Mucosa of descending colon (tissue), 3 donors: Measurements from ENCODE around the gene TRAIP. TPM values are rescaled to one million over a fixed set of nuclear protein-coding genes. Genes with fewer than 3 reads are reported as not detected.

Source experiments
- ATAC-seq: fragments of 200-7000 bp; cut with Tn5 transposase; one replicate; pipeline ENCODE4 v1.9.1; 2020; ENCODE audit warnings: mild to moderate bottlenecking, moderate library complexity
- DNase-seq, 3 donors: peaks; one replicate each; pipeline ENCODE4 v3.0.0-alpha.2; 2020
- H3K36me3 ChIP-seq: fragments of 200-600 bp; one replicate; pipeline ENCODE4 v1.8.0; 2021; ENCODE audit warnings: low read depth, mild to moderate bottlenecking
- H3K4me1 ChIP-seq: fragments of 200-600 bp; one replicate; pipeline ENCODE4 v1.8.0; 2021; ENCODE audit warnings: low read depth, mild to moderate bottlenecking
- H3K4me3 ChIP-seq: fragments of 200-600 bp; one replicate; pipeline ENCODE4 v1.8.0; 2021; ENCODE audit warnings: mild to moderate bottlenecking
- H3K9me3 ChIP-seq: fragments of 200-600 bp; one replicate; pipeline ENCODE4 v1.8.0; 2021; ENCODE audit warnings: mild to moderate bottlenecking
- CTCF ChIP-seq: fragments of 200-600 bp; IDR thresholded peaks from one replicate; pipeline ENCODE4 v1.8.0; 2022; ENCODE audit warnings: antibody characterized with exemption, mild to moderate bottlenecking
- intact Hi-C, 2 donors: fragments of 100-400 bp; cut with DNase I in 1 of 2; cut with micrococcal nuclease in 1 of 2; formaldehyde crosslinking; loops; one replicate each; pipeline versions ENCODE4 v1.11.0 to v1.11.1; 2022; cut with DNase I, micrococcal nuclease
- total RNA-seq, 3 donors: library from RNA; stranded (reverse); fragmentation: NEBNext Ultra II Directional in 2 of 3; extraction: Animal tissue kit (Norgen Biotek cat#: 25700) in 2 of 3; gene quantifications; one replicate each; pipeline versions ENCODE4 v1.2.1 to v1.2.4, GENCODE V29; 2021 to 2023
- donor health status: DM: no; HTN: no; CAD: no; lungs with moderate emphysema.
- donor health status: DM: no; HTN: no; CAD: no.
- donor health status: DM: no; HTN: yes; CAD: no.

The TRAIP gene
- total RNA-seq, 3 donors from 2014 or later: 2.6 to 5.4 (median 4.0) TPM

- no peaks in the 10 kb centered on the region for H3K4me1 ChIP-seq
- H3K4me3 ChIP-seq: no peak overlapping the region
- intact Hi-C loops: no loop called here
- DNase-seq (no peak), ATAC-seq (peak; percentile 4)
- H3K36me3 ChIP-seq: no peaks in the 10 kb centered on the region
- H3K9me3 ChIP-seq: no peaks in the 10 kb centered on the region
- TF ChIP-seq CTCF: no peak
Observed at GRCh38 chr3:49880581-49881315, 24.4 kb upstream of the TRAIP start.

- DNase-seq (no peak), ATAC-seq (no peak)
- Histone ChIP-seq H3K4me3 (no peak overlapping the region), H3K36me3 (no peaks in the 10 kb centered on the region), H3K4me1 (no peaks in the 10 kb centered on the region), H3K9me3 (no peaks in the 10 kb centered on the region)
- intact Hi-C loops: no loop called here
- TF ChIP-seq CTCF: no peak
Observed at GRCh38 chr3:49879721-49880120, 23.4 kb upstream of the TRAIP start.

- intact Hi-C loops: no loop called here
- Histone ChIP-seq H3K9me3 (no peaks in the 10 kb centered on the region), H3K36me3 (no peaks in the 10 kb centered on the region), H3K4me1 (peaks cover 8% of the 10 kb centered on the region), H3K4me3 (no peak overlapping the region)
- ATAC-seq (no peak), DNase-seq (no peak)
- TF ChIP-seq CTCF: no peak
Observed at GRCh38 chr3:49878686-49879085, 22.3 kb upstream of the TRAIP start.

- Histone ChIP-seq H3K36me3 (no peaks in the 10 kb centered on the region), H3K9me3 (no peaks in the 10 kb centered on the region), H3K4me1 (peaks cover 16% of the 10 kb centered on the region), H3K4me3 (no peak overlapping the region)
- TF ChIP-seq CTCF: no peak
- intact Hi-C loops: no loop called here
- ATAC-seq (no peak), DNase-seq (no peak)
Observed at GRCh38 chr3:49877716-49878115, 21.4 kb upstream of the TRAIP start.

- ATAC-seq (no peak), DNase-seq (no peak)
- no peak overlapping the region for H3K4me3 ChIP-seq
- intact Hi-C loops: no loop called here
- H3K9me3 ChIP-seq: no peaks in the 10 kb centered on the region
- peaks cover 16% of the 10 kb centered on the region for H3K4me1 ChIP-seq
- no peaks in the 10 kb centered on the region for H3K36me3 ChIP-seq
- no peak for TF ChIP-seq CTCF
Observed at GRCh38 chr3:49876567-49876966, 20.2 kb upstream of the TRAIP start.
